ENCODE results near the gene CCM2L.

GRCh38 chr20:32045999-32046398 lies 35.8 kb downstream of the CCM2L start:
- TF ChIP-seq EZH2 (IDR thresholded peaks at IDR 0.05; ENCODE audit: borderline replicate concordance, low read depth, low read length, severe bottlenecking) = no peak
- TF ChIP-seq, protein P1, sequence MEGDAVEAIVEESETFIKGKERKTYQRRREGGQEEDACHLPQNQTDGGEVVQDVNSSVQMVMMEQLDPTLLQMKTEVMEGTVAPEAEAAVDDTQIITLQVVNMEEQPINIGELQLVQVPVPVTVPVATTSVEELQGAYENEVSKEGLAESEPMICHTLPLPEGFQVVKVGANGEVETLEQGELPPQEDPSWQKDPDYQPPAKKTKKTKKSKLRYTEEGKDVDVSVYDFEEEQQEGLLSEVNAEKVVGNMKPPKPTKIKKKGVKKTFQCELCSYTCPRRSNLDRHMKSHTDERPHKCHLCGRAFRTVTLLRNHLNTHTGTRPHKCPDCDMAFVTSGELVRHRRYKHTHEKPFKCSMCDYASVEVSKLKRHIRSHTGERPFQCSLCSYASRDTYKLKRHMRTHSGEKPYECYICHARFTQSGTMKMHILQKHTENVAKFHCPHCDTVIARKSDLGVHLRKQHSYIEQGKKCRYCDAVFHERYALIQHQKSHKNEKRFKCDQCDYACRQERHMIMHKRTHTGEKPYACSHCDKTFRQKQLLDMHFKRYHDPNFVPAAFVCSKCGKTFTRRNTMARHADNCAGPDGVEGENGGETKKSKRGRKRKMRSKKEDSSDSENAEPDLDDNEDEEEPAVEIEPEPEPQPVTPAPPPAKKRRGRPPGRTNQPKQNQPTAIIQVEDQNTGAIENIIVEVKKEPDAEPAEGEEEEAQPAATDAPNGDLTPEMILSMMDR (IDR thresholded peaks at IDR 0.05; ENCODE audit: borderline replicate concordance, extremely low read depth, low read length, poor library complexity, severe bottlenecking) = no peak
